ENCODE measurements around the gene ERO1A. TPM values are rescaled to one million over a fixed set of nuclear protein-coding genes. Genes with fewer than 3 reads are reported as not detected.

The ERO1A gene
- total RNA-seq, 1 experiment from 2014 or later = 83.6 TPM

- CTCF ChIA-PET = no interaction called here
- POLR2A ChIA-PET (ENCODE audit: unreplicated experiment) = no interaction called here
- TF ChIP-seq EZH2 (IDR thresholded peaks at IDR 0.05; ENCODE audit: low read depth) = no peak
- TF ChIP-seq, protein P1, sequence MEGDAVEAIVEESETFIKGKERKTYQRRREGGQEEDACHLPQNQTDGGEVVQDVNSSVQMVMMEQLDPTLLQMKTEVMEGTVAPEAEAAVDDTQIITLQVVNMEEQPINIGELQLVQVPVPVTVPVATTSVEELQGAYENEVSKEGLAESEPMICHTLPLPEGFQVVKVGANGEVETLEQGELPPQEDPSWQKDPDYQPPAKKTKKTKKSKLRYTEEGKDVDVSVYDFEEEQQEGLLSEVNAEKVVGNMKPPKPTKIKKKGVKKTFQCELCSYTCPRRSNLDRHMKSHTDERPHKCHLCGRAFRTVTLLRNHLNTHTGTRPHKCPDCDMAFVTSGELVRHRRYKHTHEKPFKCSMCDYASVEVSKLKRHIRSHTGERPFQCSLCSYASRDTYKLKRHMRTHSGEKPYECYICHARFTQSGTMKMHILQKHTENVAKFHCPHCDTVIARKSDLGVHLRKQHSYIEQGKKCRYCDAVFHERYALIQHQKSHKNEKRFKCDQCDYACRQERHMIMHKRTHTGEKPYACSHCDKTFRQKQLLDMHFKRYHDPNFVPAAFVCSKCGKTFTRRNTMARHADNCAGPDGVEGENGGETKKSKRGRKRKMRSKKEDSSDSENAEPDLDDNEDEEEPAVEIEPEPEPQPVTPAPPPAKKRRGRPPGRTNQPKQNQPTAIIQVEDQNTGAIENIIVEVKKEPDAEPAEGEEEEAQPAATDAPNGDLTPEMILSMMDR (conservative IDR thresholded peaks at IDR 0.05) = no peak
These were observed 31.5 kb downstream of the ERO1A start for GRCh38 chr14:52663850-52664249.

GRCh38 chr14:52661314-52661713, 34.0 kb downstream of the ERO1A start:
- Histone ChIP-seq H3K36me3 (ENCODE audit: low read depth) (peaks cover 15% of the 10 kb centered on the region; the same call in 1 of the 2 replicates), H3K27ac (no peak overlapping the region), H3F3A (ENCODE audit: insufficient read depth, low read depth) (peaks cover 4% of the 10 kb centered on the region), H3K27me3 (ENCODE audit: insufficient read depth, low read depth) (no peaks in the 10 kb centered on the region), H3K79me2 (ENCODE audit: low read depth) (no peaks in the 10 kb centered on the region), H3K4me2 (no peak overlapping the region), H3K4me1 (replicated peaks; ENCODE audit: insufficient read depth) (no peaks in the 10 kb centered on the region), H3K9me3 (ENCODE audit: insufficient read depth, low read depth) (no peaks in the 10 kb centered on the region), H4K20me1 (ENCODE audit: insufficient read depth) (no peaks in the 10 kb centered on the region), H3K4me3 (no peak overlapping the region), H2AFZ (no peak overlapping the region), H3K9me2 (ENCODE audit: insufficient read depth) (no peaks in the 10 kb centered on the region)
- intact Hi-C loops (cut with micrococcal nuclease; ENCODE audit: unreplicated experiment) = no loop called here
- TF ChIP-seq, protein P1 (conservative IDR thresholded peaks at IDR 0.05) = no peak
- TF ChIP-seq EZH2 (IDR thresholded peaks at IDR 0.05; ENCODE audit: low read depth) = no peak
- no peak for DNase-seq
- BruUV-seq (replicated peaks) = no TSS peak
- ChIA-PET POLR2A (ENCODE audit: unreplicated experiment) (interaction anchor here (0.6 kb wide), 1 partner anchor 130 kb away, joined by 4 read pairs; no protein-coding TSS in a partner anchor), CTCF (no interaction called here)

More at GRCh38 chr14:52663850-52664249, 31.5 kb downstream of the ERO1A start:
- Histone ChIP-seq H3K4me3 (no peak overlapping the region), H3K27me3 (ENCODE audit: insufficient read depth, low read depth) (no peaks in the 10 kb centered on the region), H3K4me2 (no peak overlapping the region), H3K9me2 (ENCODE audit: insufficient read depth) (no peaks in the 10 kb centered on the region), H3K79me2 (ENCODE audit: low read depth) (no peaks in the 10 kb centered on the region), H3K36me3 (ENCODE audit: low read depth) (peaks cover 7% of the 10 kb centered on the region; the same call in 1 of the 2 replicates), H3K9me3 (ENCODE audit: insufficient read depth, low read depth) (no peaks in the 10 kb centered on the region), H3K4me1 (replicated peaks; ENCODE audit: insufficient read depth) (no peaks in the 10 kb centered on the region), H3K27ac (no peak overlapping the region), H4K20me1 (ENCODE audit: insufficient read depth) (no peaks in the 10 kb centered on the region), H3F3A (ENCODE audit: insufficient read depth, low read depth) (peaks cover 4% of the 10 kb centered on the region), H2AFZ (no peak overlapping the region)
- DNase-seq = no peak
- no TSS peak for BruUV-seq (replicated peaks)
- intact Hi-C loops (cut with micrococcal nuclease; ENCODE audit: unreplicated experiment) = no loop called here

DNA sequence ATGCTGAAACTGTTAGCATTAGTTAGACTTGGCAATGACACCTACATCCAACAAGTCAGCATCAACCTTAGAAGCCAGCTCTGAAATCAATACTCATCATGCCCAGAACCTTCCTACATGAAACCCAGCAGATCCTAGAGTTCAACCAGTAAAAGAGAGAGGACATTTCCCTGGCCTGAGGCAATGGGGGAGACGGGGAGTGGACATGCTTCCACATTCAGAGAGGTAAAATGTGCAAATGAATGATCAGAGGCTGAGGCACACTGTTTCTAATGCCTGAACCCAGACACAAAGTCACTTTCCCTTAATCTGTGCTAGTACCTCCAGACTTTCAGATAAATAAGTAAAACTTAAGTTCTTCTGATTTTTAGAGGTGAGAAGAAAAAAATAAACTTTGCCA, 34.5 kb downstream of the ERO1A start:
- POLR2A ChIA-PET (ENCODE audit: unreplicated experiment) = no interaction called here
- CTCF ChIA-PET = no interaction called here
- intact Hi-C loops (cut with micrococcal nuclease; ENCODE audit: unreplicated experiment) = no loop called here

More for the DNA sequence above, 34.5 kb downstream of the ERO1A start:
- H3K79me2 ChIP-seq (ENCODE audit: low read depth) = no peaks in the 10 kb centered on the region
- H3K4me3 ChIP-seq = no peak overlapping the region
- peaks cover 13% of the 10 kb centered on the region; the same call in 1 of the 2 replicates for H3K36me3 ChIP-seq (ENCODE audit: low read depth)
- no peak for DNase-seq
- BruUV-seq (replicated peaks) = no TSS peak
- no peaks in the 10 kb centered on the region for H3K9me2 ChIP-seq (ENCODE audit: insufficient read depth)
- TF ChIP-seq, protein P1 (conservative IDR thresholded peaks at IDR 0.05) = no peak
- TF ChIP-seq EZH2 (IDR thresholded peaks at IDR 0.05; ENCODE audit: low read depth) = no peak
- peaks cover 4% of the 10 kb centered on the region for H3F3A ChIP-seq (ENCODE audit: insufficient read depth, low read depth)
- H2AFZ ChIP-seq = no peak overlapping the region
- no peaks in the 10 kb centered on the region for H4K20me1 ChIP-seq (ENCODE audit: insufficient read depth)
- H3K27me3 ChIP-seq (ENCODE audit: insufficient read depth, low read depth) = no peaks in the 10 kb centered on the region
- no peaks in the 10 kb centered on the region for H3K4me1 ChIP-seq (replicated peaks; ENCODE audit: insufficient read depth)
- no peaks in the 10 kb centered on the region for H3K9me3 ChIP-seq (ENCODE audit: insufficient read depth, low read depth)
- no peak overlapping the region for H3K4me2 ChIP-seq
- H3K27ac ChIP-seq = no peak overlapping the region
